ENCODE results near the gene NRN1L.

The NRN1L gene

GRCh38 chr16:67935402-67936123 is 50.9 kb downstream of the NRN1L start:
- peak; percentile 93 to 95 for DNase-seq (ENCODE audit: low read depth in 2 of 2)

Measured in stimulated activated CD8-positive, alpha-beta memory T cell treated with anti-CD3 and anti-CD28 coated beads, Interleukin-7, amount 100 ng/mL, for 4 hours (primary cell).